CD8-positive, alpha-beta memory T cell (primary cell): ENCODE measurements around the gene CCDC9. TPM values are rescaled to one million over a fixed set of nuclear protein-coding genes. Genes with fewer than 3 reads are reported as not detected.
"Not testable (repeated sequence)": the region's sequence is repeated elsewhere in the genome, so short reads cannot be mapped to it uniquely, and the experiment has no call there.

ENCODE experiments used
- CTCF ChIA-PET: fragments of 350-600 bp; sonication (Branson Sonifier 250); formaldehyde crosslinking; loops from one replicate; lab custom pipeline; 2021; ENCODE audit warnings: antibody characterized with exemption; lab: Charles Lee
- POLR2A ChIA-PET: fragments of 350-600 bp; sonication (Branson Sonifier 250); formaldehyde crosslinking; loops from one replicate; lab custom pipeline; 2021; ENCODE audit warnings: antibody characterized with exemption; lab: Charles Lee
- DNase-seq, 5 donors: peaks; one replicate each; pipeline versions ENCODE4 v3.0.0 to v3.0.0-alpha.2; 2020 to 2022; ENCODE audit warnings: mixed read lengths in 1 of 5
- H3K27ac ChIP-seq: one replicate; pipeline ENCODE4 v1.7.0; 2013; ENCODE audit warnings: low read depth, mild to moderate bottlenecking, low read length, moderate library complexity
- H3K27me3 ChIP-seq: 2 replicates; pipeline ENCODE4 v1.7.0; 2013; ENCODE audit warnings: low read length, mild to moderate bottlenecking; ENCODE audit not compliant: insufficient read depth, poor library complexity, severe bottlenecking
- H3K36me3 ChIP-seq: 2 replicates; pipeline ENCODE4 v1.7.0; 2013; ENCODE audit warnings: mild to moderate bottlenecking, low read length, moderate library complexity; ENCODE audit not compliant: insufficient read depth
- H3K4me1 ChIP-seq: 2 replicates; pipeline ENCODE4 v1.7.0; 2013; ENCODE audit warnings: mild to moderate bottlenecking, low read length, moderate library complexity; ENCODE audit not compliant: insufficient read depth
- H3K4me3 ChIP-seq: 2 replicates; pipeline ENCODE4 v1.7.0; 2013; ENCODE audit warnings: mild to moderate bottlenecking, low read length
- H3K9me3 ChIP-seq: 2 replicates; pipeline ENCODE4 v1.7.0; 2013; ENCODE audit warnings: mild to moderate bottlenecking, low read length
- H3K27ac Mint-ChIP-seq, 8 donors: one replicate each; pipeline ENCODE4 v1.8.0; 2020 to 2021; ENCODE audit warnings: mixed read lengths in 8 of 8, mild to moderate bottlenecking in 6 of 8, inconsistent platforms in 3 of 8, moderate library complexity in 3 of 8
- H3K27me3 Mint-ChIP-seq, 2 donors: one replicate each; pipeline ENCODE4 v1.8.0; 2020 to 2021; ENCODE audit warnings: mixed read lengths in 2 of 2, mild to moderate bottlenecking in 1 of 2, moderate library complexity in 1 of 2
- H3K36me3 Mint-ChIP-seq, 3 donors: one replicate each; pipeline ENCODE4 v1.8.0; 2020 to 2021; ENCODE audit warnings: mixed read lengths in 3 of 3, inconsistent platforms in 1 of 3, mild to moderate bottlenecking in 1 of 3
- H3K4me1 Mint-ChIP-seq, 3 donors: one replicate each; pipeline ENCODE4 v1.8.0; 2020 to 2021; ENCODE audit warnings: mixed read lengths in 3 of 3, inconsistent platforms in 1 of 3, mild to moderate bottlenecking in 1 of 3
- H3K4me3 Mint-ChIP-seq, 7 donors: one replicate each; pipeline ENCODE4 v1.8.0; 2020 to 2021; ENCODE audit warnings: mixed read lengths in 7 of 7, mild to moderate bottlenecking in 6 of 7, moderate library complexity in 4 of 7, inconsistent platforms in 2 of 7
- H3K9me3 Mint-ChIP-seq, 5 donors: one replicate each; pipeline ENCODE4 v1.8.0; 2020 to 2022; ENCODE audit warnings: mixed read lengths in 5 of 5, mild to moderate bottlenecking in 3 of 5, moderate library complexity in 2 of 5, inconsistent platforms in 1 of 5
- polyA plus RNA-seq: library from polyadenylated mRNA; unstranded; fragments of 300-500 nt; fragmentation: Illumina TruSeq; gene quantifications from one replicate; pipeline ENCODE4 v1.2.3, GENCODE V29; 2021
- total RNA-seq, 2 experiments: library from RNA; stranded (reverse); gene quantifications; one replicate each; pipeline ENCODE4 v1.2.3, GENCODE V29; 2021

Gene CCDC9
- total and polyA plus RNA-seq, 3 experiments from 2014 or later: 9.4 to 23.1 (median 20.4) TPM

GRCh38 chr19:47257411-47258169 lies 1.3 kb downstream of the CCDC9 start:
- ChIA-PET POLR2A (interaction anchor here (0.5 to 2.4 kb wide), 7 partner anchors 10 to 544 kb away, joined by 3 to 67 read pairs (median 6); partner anchors contain the start of genes INAFM1 and ZC3H4), CTCF (interaction anchor here (0.6 to 2.5 kb wide), 5 partner anchors 10 to 91 kb away, joined by 4 to 21 read pairs (median 9); partner anchors contain the start of genes DHX34 and INAFM1)
- Histone ChIP-seq H3K9me3 (no peaks in the 10 kb centered on the region), H3K4me3 (peak overlapping the region; percentile 61), H3K27ac (peak overlapping the region; percentile 73), H3K27me3 (no peaks in the 10 kb centered on the region), H3K4me1 (peaks cover 23% of the 10 kb centered on the region), H3K36me3 (peaks cover 24% of the 10 kb centered on the region)
- peak overlapping the region; percentile 81 to 93 (median 90) for H3K4me3 Mint-ChIP-seq
- no peaks in the 10 kb centered on the region for H3K9me3 Mint-ChIP-seq
- H3K27ac Mint-ChIP-seq: peak overlapping the region; percentile 91 to 97 (median 96)
- DNase-seq: no peak
- H3K36me3 Mint-ChIP-seq: peaks cover 3 to 48% (median 15%) of the 10 kb centered on the region in 3 donors
- H3K27me3 Mint-ChIP-seq: peaks cover 0 to 1% of the 10 kb centered on the region in 2 donors
- H3K4me1 Mint-ChIP-seq: peaks cover 34 to 47% (median 37%) of the 10 kb centered on the region in 3 donors

- POLR2A ChIA-PET: no interaction called here
These were observed 2.1 kb downstream of the CCDC9 start for GRCh38 chr19:47258434-47258833.

GRCh38 chr19:47258895-47259555 lies 2.7 kb downstream of the CCDC9 start:
- Histone ChIP-seq H3K4me3 (no peak overlapping the region), H3K36me3 (peaks cover 24% of the 10 kb centered on the region), H3K9me3 (no peaks in the 10 kb centered on the region), H3K27me3 (no peaks in the 10 kb centered on the region), H3K4me1 (peaks cover 23% of the 10 kb centered on the region), H3K27ac (no peak overlapping the region)
- Mint-ChIP-seq H3K36me3 (peaks cover 3 to 56% (median 15%) of the 10 kb centered on the region in 3 donors), H3K27me3 (peaks cover 0 to 1% of the 10 kb centered on the region in 2 donors), H3K27ac (peak overlapping the region in 5 of 8 donors; percentile 50 to 92 (median 83)), H3K9me3 (no peaks in the 10 kb centered on the region), H3K4me1 (peaks cover 34 to 47% (median 37%) of the 10 kb centered on the region in 3 donors), H3K4me3 (peak overlapping the region in 6 of 7 donors; percentile 30 to 78 (median 62))
- no peak for DNase-seq
- POLR2A ChIA-PET: no interaction called here
- CTCF ChIA-PET: interaction anchor here (1.1 to 1.6 kb wide), 2 partner anchors 13 to 15 kb away, joined by 3 read pairs; no protein-coding TSS in a partner anchor

More at GRCh38 chr19:47258434-47258833, 2.1 kb downstream of the CCDC9 start:
- peak overlapping the region in 3 of 8 donors; percentile 50 to 92 (median 91) for H3K27ac Mint-ChIP-seq
- Histone ChIP-seq H3K4me1 (peaks cover 23% of the 10 kb centered on the region), H3K36me3 (peaks cover 24% of the 10 kb centered on the region), H3K4me3 (no peak overlapping the region), H3K9me3 (no peaks in the 10 kb centered on the region), H3K27ac (peak overlapping the region; percentile 73), H3K27me3 (no peaks in the 10 kb centered on the region)
- peak overlapping the region in 4 of 7 donors; percentile 89 to 92 (median 90) for H3K4me3 Mint-ChIP-seq
- H3K4me1 Mint-ChIP-seq: peaks cover 34 to 47% (median 37%) of the 10 kb centered on the region in 3 donors
- DNase-seq: no peak
- no peaks in the 10 kb centered on the region for H3K9me3 Mint-ChIP-seq
- H3K27me3 Mint-ChIP-seq: peaks cover 0 to 1% of the 10 kb centered on the region in 2 donors
- CTCF ChIA-PET: interaction anchor here (1.1 kb wide), 1 partner anchor 14 kb away, joined by 3 read pairs; no protein-coding TSS in a partner anchor
- H3K36me3 Mint-ChIP-seq: peaks cover 3 to 55% (median 15%) of the 10 kb centered on the region in 3 donors

- Histone ChIP-seq H3K27me3 (no peaks in the 10 kb centered on the region), H3K9me3 (no peaks in the 10 kb centered on the region), H3K4me1 (peaks cover 23% of the 10 kb centered on the region), H3K4me3 (no peak overlapping the region), H3K36me3 (peaks cover 27% of the 10 kb centered on the region), H3K27ac (no peak overlapping the region)
- Mint-ChIP-seq H3K27me3 (peaks cover 0 to 1% of the 10 kb centered on the region in 2 donors), H3K36me3 (peaks cover 3 to 66% (median 19%) of the 10 kb centered on the region in 3 donors), H3K4me1 (peaks cover 34 to 47% (median 37%) of the 10 kb centered on the region in 3 donors), H3K27ac (peak overlapping the region in 2 of 8 donors; percentile 58 to 72), H3K9me3 (no peaks in the 10 kb centered on the region), H3K4me3 (no peak overlapping the region)
- POLR2A ChIA-PET: no interaction called here
- CTCF ChIA-PET: interaction anchor here (0.5 to 0.7 kb wide), 2 partner anchors 11 to 50 kb away, joined by 3 read pairs; no protein-coding TSS in a partner anchor
- no peak for DNase-seq
These were observed 4.2 kb downstream of the CCDC9 start for GRCh38 chr19:47260476-47260875.

GRCh38 chr19:47261946-47262793 lies 5.8 kb downstream of the CCDC9 start:
- not testable (repeated sequence) for H3K9me3 Mint-ChIP-seq, H3K4me3 Mint-ChIP-seq, H3K9me3 ChIP-seq, DNase-seq, H3K4me3 ChIP-seq, H3K27me3 Mint-ChIP-seq, H3K27me3 ChIP-seq, H3K27ac ChIP-seq
- H3K36me3 Mint-ChIP-seq: peaks cover 3 to 74% (median 19%) of the 10 kb centered on the region in 3 donors
- peak overlapping the region in 1 of 8 donors; percentile 40 for H3K27ac Mint-ChIP-seq
- Histone ChIP-seq H3K36me3 (peaks cover 36% of the 10 kb centered on the region), H3K4me1 (peaks cover 19% of the 10 kb centered on the region)
- ChIA-PET POLR2A (interaction anchor here (0.6 to 0.7 kb wide), 2 partner anchors 12 to 585 kb away, joined by 3 to 5 read pairs; no protein-coding TSS in a partner anchor), CTCF (interaction anchor here (1.5 kb wide), 1 partner anchor 87 kb away, joined by 3 read pairs; the partner anchor contains the start of gene DHX34)
- peaks cover 28 to 37% (median 32%) of the 10 kb centered on the region in 3 donors for H3K4me1 Mint-ChIP-seq

GRCh38 chr19:47264629-47265028 lies 8.3 kb downstream of the CCDC9 start:
- Histone ChIP-seq H3K4me1 (no peaks in the 10 kb centered on the region), H3K9me3 (no peaks in the 10 kb centered on the region), H3K36me3 (peaks cover 22% of the 10 kb centered on the region), H3K27me3 (no peaks in the 10 kb centered on the region), H3K27ac (no peak overlapping the region), H3K4me3 (no peak overlapping the region)
- peaks cover under 1 to 69% (median 9%) of the 10 kb centered on the region in 3 donors for H3K36me3 Mint-ChIP-seq
- ChIA-PET POLR2A (no interaction called here), CTCF (no interaction called here)
- H3K4me3 Mint-ChIP-seq: no peak overlapping the region
- H3K9me3 Mint-ChIP-seq: no peaks in the 10 kb centered on the region
- H3K4me1 Mint-ChIP-seq: peaks cover 6 to 15% (median 14%) of the 10 kb centered on the region in 3 donors
- DNase-seq: no peak
- H3K27me3 Mint-ChIP-seq: no peaks in the 10 kb centered on the region
- H3K27ac Mint-ChIP-seq: no peak overlapping the region

- Mint-ChIP-seq H3K4me1 (peaks cover 0 to 7% (median 3%) of the 10 kb centered on the region in 3 donors), H3K4me3 (no peak overlapping the region), H3K36me3 (peaks cover 0 to 70% (median 12%) of the 10 kb centered on the region in 3 donors), H3K27me3 (no peaks in the 10 kb centered on the region), H3K9me3 (no peaks in the 10 kb centered on the region), H3K27ac (no peak overlapping the region)
- no peak overlapping the region for H3K27ac ChIP-seq
- no peak for DNase-seq
- peaks cover 21% of the 10 kb centered on the region for H3K36me3 ChIP-seq
- no peaks in the 10 kb centered on the region for H3K4me1 ChIP-seq
- H3K9me3 ChIP-seq: no peaks in the 10 kb centered on the region
- H3K4me3 ChIP-seq: no peak overlapping the region
- H3K27me3 ChIP-seq: no peaks in the 10 kb centered on the region
- ChIA-PET POLR2A (no interaction called here), CTCF (no interaction called here)
These were observed 10.1 kb downstream of the CCDC9 start for GRCh38 chr19:47266401-47266941.
